Measurements from ENCODE around the gene COG1.

COG1 gene

DNA sequence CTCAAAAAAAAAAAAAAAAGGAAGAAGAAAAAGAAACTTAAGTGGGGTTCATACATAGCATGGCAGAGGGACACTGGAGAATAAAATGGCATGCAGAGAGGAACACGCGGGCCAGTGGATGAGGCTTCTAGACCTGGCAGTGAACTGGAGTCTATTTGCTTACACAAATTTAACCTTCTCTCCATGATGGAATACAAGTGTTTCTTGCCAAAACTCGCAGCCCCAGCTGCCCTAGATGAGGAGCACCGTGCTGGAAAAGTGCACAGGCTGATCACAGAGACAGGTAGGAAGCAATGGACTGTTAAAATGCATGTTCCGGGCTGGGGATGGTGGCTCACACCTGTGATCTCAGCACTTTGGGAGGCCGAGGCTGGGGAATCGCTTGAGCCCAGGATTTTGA is 18.7 kb upstream of the COG1 start:
- Histone ChIP-seq H3K9me3 (ENCODE audit: low read length) (no peaks in the 10 kb centered on the region), H3F3A (ENCODE audit: insufficient read depth, low read length) (no peaks in the 10 kb centered on the region), H3K4me1 (ENCODE audit: insufficient read depth, low read length, severe bottlenecking) (no peaks in the 10 kb centered on the region), H4K20me1 (ENCODE audit: insufficient read depth, low read length) (no peaks in the 10 kb centered on the region), H3K36me3 (ENCODE audit: insufficient read depth, low read length) (no peaks in the 10 kb centered on the region; the same call in 1 of the 2 replicates), H3K9ac (ENCODE audit: low read length) (no peak overlapping the region), H3K9me2 (ENCODE audit: low read depth, low read length) (no peaks in the 10 kb centered on the region), H3K27me3 (ENCODE audit: insufficient read depth, low read length) (no peaks in the 10 kb centered on the region; the same call in 1 of the 2 replicates), H3K4me3 (ENCODE audit: low read depth, low read length, poor library complexity, severe bottlenecking) (no peak overlapping the region), H3K27ac (ENCODE audit: low read depth, low read length, poor library complexity, severe bottlenecking) (no peak overlapping the region), H3K79me2 (ENCODE audit: insufficient read depth, low read length) (no peaks in the 10 kb centered on the region), H3K4me2 (ENCODE audit: low read length) (no peak overlapping the region), H2AFZ (ENCODE audit: low read length) (no peak overlapping the region)
- TF ChIP-seq EZH2 (IDR thresholded peaks at IDR 0.05; ENCODE audit: borderline replicate concordance, low read length), result no peak

DNA sequence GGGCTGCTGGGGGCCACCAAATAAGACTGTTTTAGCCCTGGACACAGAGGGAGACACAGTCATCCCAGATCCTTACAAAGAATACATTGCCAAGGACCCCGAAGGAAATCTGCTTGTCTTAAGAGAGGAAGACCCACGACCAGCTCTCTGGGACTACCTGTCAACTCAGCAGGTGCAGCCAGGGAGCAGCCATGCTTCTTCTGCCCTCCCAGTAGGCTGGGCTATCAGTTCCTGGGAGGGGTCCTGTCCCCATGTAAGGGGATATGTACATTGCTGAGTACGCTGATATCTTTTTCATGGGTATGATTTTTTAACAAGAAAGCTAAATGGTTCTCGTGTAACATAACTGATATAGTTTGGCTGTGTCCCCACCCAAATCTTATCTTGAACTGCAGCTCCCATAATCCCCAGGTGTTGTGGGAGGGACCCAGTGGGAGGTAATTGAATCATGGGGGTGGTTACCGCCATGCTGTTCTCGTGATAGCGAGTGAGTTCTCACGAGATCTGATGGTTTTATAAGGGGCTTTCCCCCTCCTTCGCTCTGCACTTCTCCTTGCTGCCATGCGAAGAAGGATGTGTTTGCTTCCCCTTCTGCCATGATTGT is 16.8 kb upstream of the COG1 start:
- Histone ChIP-seq H3K4me1 (ENCODE audit: insufficient read depth, low read length, severe bottlenecking) (no peaks in the 10 kb centered on the region), H3K79me2 (ENCODE audit: insufficient read depth, low read length) (no peaks in the 10 kb centered on the region), H3K36me3 (ENCODE audit: insufficient read depth, low read length) (no peaks in the 10 kb centered on the region; the same call in 1 of the 2 replicates), H3K9me2 (ENCODE audit: low read depth, low read length) (no peaks in the 10 kb centered on the region), H4K20me1 (ENCODE audit: insufficient read depth, low read length) (no peaks in the 10 kb centered on the region), H2AFZ (ENCODE audit: low read length) (no peak overlapping the region), H3K27ac (ENCODE audit: low read depth, low read length, poor library complexity, severe bottlenecking) (no peak overlapping the region), H3K4me2 (ENCODE audit: low read length) (no peak overlapping the region), H3K9ac (ENCODE audit: low read length) (no peak overlapping the region), H3K4me3 (ENCODE audit: low read depth, low read length, poor library complexity, severe bottlenecking) (no peak overlapping the region), H3K27me3 (ENCODE audit: insufficient read depth, low read length) (no peaks in the 10 kb centered on the region), H3K9me3 (ENCODE audit: low read length) (no peaks in the 10 kb centered on the region), H3F3A (ENCODE audit: insufficient read depth, low read length) (no peaks in the 10 kb centered on the region)
- no peak for TF ChIP-seq EZH2 (IDR thresholded peaks at IDR 0.05; ENCODE audit: borderline replicate concordance, low read length)
- TF ChIP-seq, protein P1, sequence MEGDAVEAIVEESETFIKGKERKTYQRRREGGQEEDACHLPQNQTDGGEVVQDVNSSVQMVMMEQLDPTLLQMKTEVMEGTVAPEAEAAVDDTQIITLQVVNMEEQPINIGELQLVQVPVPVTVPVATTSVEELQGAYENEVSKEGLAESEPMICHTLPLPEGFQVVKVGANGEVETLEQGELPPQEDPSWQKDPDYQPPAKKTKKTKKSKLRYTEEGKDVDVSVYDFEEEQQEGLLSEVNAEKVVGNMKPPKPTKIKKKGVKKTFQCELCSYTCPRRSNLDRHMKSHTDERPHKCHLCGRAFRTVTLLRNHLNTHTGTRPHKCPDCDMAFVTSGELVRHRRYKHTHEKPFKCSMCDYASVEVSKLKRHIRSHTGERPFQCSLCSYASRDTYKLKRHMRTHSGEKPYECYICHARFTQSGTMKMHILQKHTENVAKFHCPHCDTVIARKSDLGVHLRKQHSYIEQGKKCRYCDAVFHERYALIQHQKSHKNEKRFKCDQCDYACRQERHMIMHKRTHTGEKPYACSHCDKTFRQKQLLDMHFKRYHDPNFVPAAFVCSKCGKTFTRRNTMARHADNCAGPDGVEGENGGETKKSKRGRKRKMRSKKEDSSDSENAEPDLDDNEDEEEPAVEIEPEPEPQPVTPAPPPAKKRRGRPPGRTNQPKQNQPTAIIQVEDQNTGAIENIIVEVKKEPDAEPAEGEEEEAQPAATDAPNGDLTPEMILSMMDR (IDR thresholded peaks at IDR 0.05; ENCODE audit: low read length), result no peak

DNA sequence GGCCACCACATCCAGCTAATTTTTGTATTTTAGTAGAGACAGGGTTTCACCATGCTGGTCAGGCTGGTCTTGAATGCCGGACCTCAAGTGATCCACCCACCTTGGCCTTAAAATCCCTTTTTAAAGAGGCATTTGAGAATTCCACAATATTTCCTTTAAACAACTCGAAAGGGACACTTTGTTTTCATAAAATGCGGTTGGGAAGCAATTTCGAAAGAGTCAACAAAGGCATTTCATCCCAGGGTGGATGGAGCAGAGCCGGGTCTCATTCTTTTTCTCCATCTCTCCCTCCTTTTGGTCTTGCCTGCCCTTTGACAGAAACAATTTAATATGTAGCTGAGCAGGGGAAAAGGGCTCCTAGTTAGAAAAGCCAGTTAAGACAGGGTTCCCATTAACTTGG is 13.5 kb upstream of the COG1 start:
- Histone ChIP-seq H3F3A (ENCODE audit: insufficient read depth, low read length) (no peaks in the 10 kb centered on the region), H3K9me3 (ENCODE audit: low read length) (no peaks in the 10 kb centered on the region), H3K79me2 (ENCODE audit: insufficient read depth, low read length) (no peaks in the 10 kb centered on the region), H3K27ac (ENCODE audit: low read depth, low read length, poor library complexity, severe bottlenecking) (no peak overlapping the region), H3K27me3 (ENCODE audit: insufficient read depth, low read length) (no peaks in the 10 kb centered on the region), H3K4me1 (ENCODE audit: insufficient read depth, low read length, severe bottlenecking) (no peaks in the 10 kb centered on the region), H3K36me3 (ENCODE audit: insufficient read depth, low read length) (no peaks in the 10 kb centered on the region; the same call in 1 of the 2 replicates), H4K20me1 (ENCODE audit: insufficient read depth, low read length) (no peaks in the 10 kb centered on the region), H3K4me2 (ENCODE audit: low read length) (no peak overlapping the region), H3K4me3 (ENCODE audit: low read depth, low read length, poor library complexity, severe bottlenecking) (no peak overlapping the region), H3K9me2 (ENCODE audit: low read depth, low read length) (no peaks in the 10 kb centered on the region), H3K9ac (ENCODE audit: low read length) (no peak overlapping the region), H2AFZ (ENCODE audit: low read length) (no peak overlapping the region)
- TF ChIP-seq, protein P1 (IDR thresholded peaks at IDR 0.05; ENCODE audit: low read length), result no peak
- TF ChIP-seq EZH2 (IDR thresholded peaks at IDR 0.05; ENCODE audit: borderline replicate concordance, low read length), result no peak

DNA sequence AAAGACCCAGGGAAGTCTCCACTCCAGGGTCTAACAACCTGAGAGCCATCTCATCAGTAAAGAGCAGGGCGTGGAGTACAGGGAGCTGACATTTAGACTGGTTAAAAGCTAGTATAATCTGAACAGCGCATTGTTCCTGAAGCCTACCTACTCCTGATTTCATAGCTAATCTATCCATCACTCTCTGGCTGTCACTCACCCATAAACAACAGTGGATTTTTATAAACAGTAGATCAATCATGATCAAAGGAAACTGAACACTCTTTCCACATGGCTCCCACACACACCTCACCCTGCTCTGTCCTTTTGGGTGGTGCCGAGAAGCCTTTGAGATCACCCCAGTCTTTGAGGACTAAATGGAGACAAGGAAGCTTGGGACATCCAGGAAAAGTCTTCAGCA is 13.0 kb upstream of the COG1 start:
- Histone ChIP-seq H3K9me2 (ENCODE audit: low read depth, low read length) (no peaks in the 10 kb centered on the region), H3K36me3 (ENCODE audit: insufficient read depth, low read length) (no peaks in the 10 kb centered on the region; the same call in 1 of the 2 replicates), H3K79me2 (ENCODE audit: insufficient read depth, low read length) (no peaks in the 10 kb centered on the region), H2AFZ (ENCODE audit: low read length) (no peak overlapping the region), H3K9me3 (ENCODE audit: low read length) (no peaks in the 10 kb centered on the region), H3K4me2 (ENCODE audit: low read length) (no peak overlapping the region), H3K4me1 (ENCODE audit: insufficient read depth, low read length, severe bottlenecking) (no peaks in the 10 kb centered on the region), H3K9ac (ENCODE audit: low read length) (no peak overlapping the region), H3K4me3 (ENCODE audit: low read depth, low read length, poor library complexity, severe bottlenecking) (no peak overlapping the region), H3F3A (ENCODE audit: insufficient read depth, low read length) (no peaks in the 10 kb centered on the region), H4K20me1 (ENCODE audit: insufficient read depth, low read length) (no peaks in the 10 kb centered on the region), H3K27me3 (ENCODE audit: insufficient read depth, low read length) (no peaks in the 10 kb centered on the region), H3K27ac (ENCODE audit: low read depth, low read length, poor library complexity, severe bottlenecking) (no peak overlapping the region)
- TF ChIP-seq, protein P1 (IDR thresholded peaks at IDR 0.05; ENCODE audit: low read length), result no peak
- no peak for TF ChIP-seq EZH2 (IDR thresholded peaks at IDR 0.05; ENCODE audit: borderline replicate concordance, low read length)

All from OCI-LY1 (cell line).